Chondrocyte (in vitro differentiated cells): ENCODE data around the gene PIN1. TPM values are rescaled to one million over a fixed set of nuclear protein-coding genes. Genes with fewer than 3 reads are reported as not detected.

Experiments
- DNase-seq: peaks from one replicate; pipeline ENCODE4 v3.0.0; 2021; ENCODE audit warnings: mixed read lengths, low spot score
- H3K27ac Mint-ChIP-seq: one replicate; pipeline ENCODE4 v1.8.0; 2021; ENCODE audit warnings: mild to moderate bottlenecking, moderate library complexity, mixed read lengths; ENCODE audit not compliant: unreplicated experiment
- H3K27me3 Mint-ChIP-seq: 2 replicates; pipeline ENCODE4 v1.8.0; 2021; ENCODE audit warnings: low read depth, mixed read lengths
- H3K36me3 Mint-ChIP-seq: 2 replicates; pipeline ENCODE4 v1.8.0; 2021; ENCODE audit warnings: low read depth, mixed read lengths
- H3K4me1 Mint-ChIP-seq: 2 replicates; pipeline ENCODE4 v1.8.0; 2021; ENCODE audit warnings: low read depth, mild to moderate bottlenecking, mixed read lengths
- H3K4me3 Mint-ChIP-seq: one replicate; pipeline ENCODE4 v1.8.0; 2021; ENCODE audit warnings: mild to moderate bottlenecking, moderate library complexity, mixed read lengths; ENCODE audit not compliant: unreplicated experiment
- H3K9me3 Mint-ChIP-seq: 2 replicates; pipeline ENCODE4 v1.8.0; 2021; ENCODE audit warnings: low read depth, mixed read lengths
- CTCF ChIP-seq: fragments of 200-600 bp; sonication (generic); IDR thresholded peaks from 2 replicates; pipeline ENCODE4 v1.5.0; 2021; ENCODE audit warnings: antibody characterized with exemption, mild to moderate bottlenecking, moderate library complexity
- total RNA-seq: library from RNA; stranded (reverse); gene quantifications from 3 replicates; pipeline ENCODE4 v1.2.1, GENCODE V29; 2021

The PIN1 gene
- total RNA-seq, 1 donor from 2014 or later: 65.5 TPM

GRCh38 chr19:9847087-9847671, 12.1 kb downstream of the PIN1 start:
- Mint-ChIP-seq H3K9me3 (no peaks in the 10 kb centered on the region), H3K36me3 (peaks cover 12% of the 10 kb centered on the region), H3K4me3 (no peak overlapping the region), H3K27ac (peak overlapping the region; percentile 87), H3K4me1 (peaks cover 14% of the 10 kb centered on the region), H3K27me3 (no peaks in the 10 kb centered on the region)
- DNase-seq: peak; percentile 90
- peak; percentile 84 for TF ChIP-seq CTCF

- Mint-ChIP-seq H3K4me3 (no peak overlapping the region), H3K4me1 (peaks cover 19% of the 10 kb centered on the region), H3K9me3 (no peaks in the 10 kb centered on the region), H3K27ac (no peak overlapping the region), H3K36me3 (peaks cover 10% of the 10 kb centered on the region), H3K27me3 (no peaks in the 10 kb centered on the region)
- no peak for DNase-seq
- TF ChIP-seq CTCF: peak; percentile 75
Measured at GRCh38 chr19:9848060-9848459, 12.9 kb downstream of the PIN1 start.

- peaks cover 26% of the 10 kb centered on the region for H3K4me1 Mint-ChIP-seq
Measured at GRCh38 chr19:9848762-9849161, 13.6 kb downstream of the PIN1 start.

GRCh38 chr19:9849791-9850190, 14.7 kb downstream of the PIN1 start:
- peaks cover 27% of the 10 kb centered on the region for H3K4me1 Mint-ChIP-seq
- no peaks in the 10 kb centered on the region for H3K9me3 Mint-ChIP-seq
- no peak overlapping the region for H3K4me3 Mint-ChIP-seq
- no peak for DNase-seq
- TF ChIP-seq CTCF: no peak
- H3K36me3 Mint-ChIP-seq: peaks cover 9% of the 10 kb centered on the region
- no peak overlapping the region for H3K27ac Mint-ChIP-seq
- no peaks in the 10 kb centered on the region for H3K27me3 Mint-ChIP-seq

More at GRCh38 chr19:9848762-9849161, 13.6 kb downstream of the PIN1 start:
- Mint-ChIP-seq H3K27me3 (no peaks in the 10 kb centered on the region), H3K27ac (no peak overlapping the region), H3K9me3 (no peaks in the 10 kb centered on the region), H3K36me3 (peaks cover 8% of the 10 kb centered on the region), H3K4me3 (no peak overlapping the region)
- no peak for TF ChIP-seq CTCF
- DNase-seq: no peak

GRCh38 chr19:9850235-9850959, 15.3 kb downstream of the PIN1 start:
- H3K36me3 Mint-ChIP-seq: peaks cover 7% of the 10 kb centered on the region
- peaks cover 27% of the 10 kb centered on the region for H3K4me1 Mint-ChIP-seq
- H3K9me3 Mint-ChIP-seq: no peaks in the 10 kb centered on the region
- no peak overlapping the region for H3K4me3 Mint-ChIP-seq
- no peak for TF ChIP-seq CTCF
- H3K27me3 Mint-ChIP-seq: no peaks in the 10 kb centered on the region
- H3K27ac Mint-ChIP-seq: peak overlapping the region; percentile 29
- no peak for DNase-seq
